K562 (cell line): Measurements from ENCODE around the gene WNT11. TPM values are rescaled to one million over a fixed set of nuclear protein-coding genes. Genes with fewer than 3 reads are reported as not detected.

ENCODE experiments used
- BHLHE40 ChIP-seq: IDR thresholded peaks from 2 replicates; pipeline ENCODE4 v1.6.1; 2011; ENCODE audit warnings: low read length, improper control_type of control experiment
- CXXC5 ChIP-seq: fragments of 250-450 bp; sonication (Bioruptor Pico); IDR thresholded peaks from 2 replicates; pipeline ENCODE4 v1.8.0; 2022; ENCODE audit warnings: inconsistent platforms, mild to moderate bottlenecking, moderate library complexity
- FIP1L1 ChIP-seq: fragments of 200-400 bp; formaldehyde crosslinking; IDR thresholded peaks from 2 replicates; pipeline ENCODE4 v1.6.1; 2018; ENCODE audit warnings: mild to moderate bottlenecking, low read depth, low read length; ENCODE audit not compliant: poor library complexity, severe bottlenecking
- KDM2B ChIP-seq: fragments of 250-450 bp; sonication (Bioruptor Pico); IDR thresholded peaks from 2 replicates; pipeline ENCODE4 v1.8.0; 2021; ENCODE audit warnings: mild to moderate bottlenecking, moderate library complexity
- MIER1 ChIP-seq: fragments of 450-650 bp; IDR thresholded peaks from 2 replicates; pipeline ENCODE4 v1.6.1; 2016; ENCODE audit warnings: antibody characterized with exemption, mild to moderate bottlenecking, low read depth
- TCF7 ChIP-seq: sonication (generic); IDR thresholded peaks from 2 replicates; pipeline ENCODE4 v1.6.1; 2016; ENCODE audit warnings: antibody characterized with exemption, borderline replicate concordance
- ZBTB17 ChIP-seq: fragments of 450-650 bp; formaldehyde crosslinking; IDR thresholded peaks from 2 replicates; pipeline ENCODE4 v1.4.0; 2020; ENCODE audit warnings: mild to moderate bottlenecking
- ZNF197 ChIP-seq: fragments of 200-800 bp; sonication (Bioruptor generic); IDR thresholded peaks from 2 replicates; pipeline ENCODE4 v1.6.1; 2016; ENCODE audit warnings: low read depth, missing genetic modification characterization, missing compliant biosample characterization
- ZNF3 ChIP-seq: fragments of 250-450 bp; sonication (Bioruptor Pico); IDR thresholded peaks from 2 replicates; pipeline ENCODE4 v1.5.0; 2021; ENCODE audit warnings: mild to moderate bottlenecking, moderate library complexity
- ZNF57 ChIP-seq: fragments of 450-650 bp; formaldehyde crosslinking; IDR thresholded peaks from 2 replicates; pipeline ENCODE4 v1.4.0; 2020; ENCODE audit warnings: mild to moderate bottlenecking, moderate library complexity
- ZNF76 ChIP-seq: fragments of 250-450 bp; sonication (Bioruptor Pico); IDR thresholded peaks from 2 replicates; pipeline ENCODE4 v1.4.0; 2020; ENCODE audit warnings: mild to moderate bottlenecking, moderate library complexity, borderline replicate concordance
- polyA plus RNA-seq, 8 experiments: library from polyadenylated mRNA; depleted of rRNA in 4 of 8; stranded (reverse) in 5 of 8; unstranded in 3 of 8; fragments of >200 nt; fragmentation: Nextera tagmentation in 2 of 8; fragmentation: Illumina TruSeq in 1 of 8; extraction: Ambion mirVana in 2 of 8; extraction: Trizol in 1 of 8; gene quantifications; 2 replicates each; pipeline versions ENCODE4 v1.2.1 to v1.2.3, GENCODE V29; 2011 to 2014; ENCODE audit warnings: inconsistent platforms in 1 of 8, missing spikeins in 1 of 8
- total RNA-seq, 7 experiments: library from RNA; depleted of rRNA in 6 of 7; stranded (reverse); fragments of >200 nt in 6 of 7; fragmentation: Illumina TruSeq in 2 of 7; extraction: Trizol in 2 of 7; gene quantifications; 2 replicates each; pipeline versions ENCODE4 v1.2.1 to v1.2.3, GENCODE V29; 2011 to 2021; ENCODE audit warnings: low replicate concordance in 1 of 7
- TF ChIP-seq, protein P1 (sequence below): fragments of 450-650 bp; IDR thresholded peaks from 2 replicates; pipeline ENCODE4 v1.7.0; 2016; ENCODE audit warnings: borderline replicate concordance
- TF ChIP-seq, protein P2 (sequence below): sonication (generic); formaldehyde crosslinking; IDR thresholded peaks from 2 replicates; pipeline ENCODE4 v1.8.0; 2022; ENCODE audit warnings: mild to moderate bottlenecking, low read depth, missing genetic modification reagents
- TF ChIP-seq, protein P3 (sequence below): fragments of 450-650 bp; IDR thresholded peaks from 2 replicates; pipeline ENCODE4 v1.6.1; 2016; ENCODE audit warnings: antibody characterized with exemption
- TF ChIP-seq, protein P4 (sequence below): fragments of 250-450 bp; sonication (Bioruptor Pico); IDR thresholded peaks from 2 replicates; pipeline ENCODE4 v1.4.0; 2020

Gene WNT11
- total and polyA plus RNA-seq, 9 of the 15 experiments (the other 6 are each of a cell fraction or from before 2014, with no cell fraction given) = 0.03 to 0.20 (median 0.09) TPM; not detected in 4

DNA sequence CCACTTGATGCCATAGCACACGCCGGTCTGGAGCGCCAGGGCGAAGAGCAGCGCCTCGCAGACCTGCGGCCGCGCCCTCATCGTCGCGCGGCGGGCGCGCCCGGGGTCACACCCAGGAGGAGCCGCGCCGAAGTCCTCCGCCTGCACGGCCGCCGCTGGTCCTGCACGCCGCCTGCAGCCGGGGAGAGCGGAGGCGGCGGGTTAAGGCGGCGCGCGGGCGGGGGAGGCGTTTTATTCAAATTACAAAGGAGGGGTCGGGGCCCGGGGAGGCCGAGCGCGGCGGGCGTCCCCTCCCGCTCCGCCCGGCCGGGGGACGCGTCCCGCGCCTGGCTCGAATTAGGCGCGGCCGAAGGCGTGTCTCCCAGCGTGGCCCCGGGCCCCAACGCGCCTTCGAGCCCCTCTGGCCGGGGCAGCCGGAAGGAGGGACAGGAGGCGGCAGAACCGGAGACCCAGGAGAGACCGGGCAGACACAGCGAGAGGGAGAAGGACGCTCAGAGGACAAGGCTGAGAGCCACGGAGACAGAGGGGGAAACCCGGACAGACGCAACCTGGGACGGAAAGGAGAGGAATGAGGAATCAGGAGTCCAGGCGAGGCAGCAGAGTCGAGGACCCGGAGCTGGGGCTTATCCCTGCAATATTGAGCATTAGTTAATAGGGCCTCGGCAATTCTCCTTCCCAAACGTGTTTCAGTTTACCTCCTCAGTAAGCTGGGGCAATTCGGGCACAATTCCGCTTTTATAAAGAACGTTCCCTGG, at the start of gene WNT11 (continued):
- TF ChIP-seq, protein P1, sequence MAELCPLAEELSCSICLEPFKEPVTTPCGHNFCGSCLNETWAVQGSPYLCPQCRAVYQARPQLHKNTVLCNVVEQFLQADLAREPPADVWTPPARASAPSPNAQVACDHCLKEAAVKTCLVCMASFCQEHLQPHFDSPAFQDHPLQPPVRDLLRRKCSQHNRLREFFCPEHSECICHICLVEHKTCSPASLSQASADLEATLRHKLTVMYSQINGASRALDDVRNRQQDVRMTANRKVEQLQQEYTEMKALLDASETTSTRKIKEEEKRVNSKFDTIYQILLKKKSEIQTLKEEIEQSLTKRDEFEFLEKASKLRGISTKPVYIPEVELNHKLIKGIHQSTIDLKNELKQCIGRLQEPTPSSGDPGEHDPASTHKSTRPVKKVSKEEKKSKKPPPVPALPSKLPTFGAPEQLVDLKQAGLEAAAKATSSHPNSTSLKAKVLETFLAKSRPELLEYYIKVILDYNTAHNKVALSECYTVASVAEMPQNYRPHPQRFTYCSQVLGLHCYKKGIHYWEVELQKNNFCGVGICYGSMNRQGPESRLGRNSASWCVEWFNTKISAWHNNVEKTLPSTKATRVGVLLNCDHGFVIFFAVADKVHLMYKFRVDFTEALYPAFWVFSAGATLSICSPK = no peak
- TF ChIP-seq, protein P2, sequence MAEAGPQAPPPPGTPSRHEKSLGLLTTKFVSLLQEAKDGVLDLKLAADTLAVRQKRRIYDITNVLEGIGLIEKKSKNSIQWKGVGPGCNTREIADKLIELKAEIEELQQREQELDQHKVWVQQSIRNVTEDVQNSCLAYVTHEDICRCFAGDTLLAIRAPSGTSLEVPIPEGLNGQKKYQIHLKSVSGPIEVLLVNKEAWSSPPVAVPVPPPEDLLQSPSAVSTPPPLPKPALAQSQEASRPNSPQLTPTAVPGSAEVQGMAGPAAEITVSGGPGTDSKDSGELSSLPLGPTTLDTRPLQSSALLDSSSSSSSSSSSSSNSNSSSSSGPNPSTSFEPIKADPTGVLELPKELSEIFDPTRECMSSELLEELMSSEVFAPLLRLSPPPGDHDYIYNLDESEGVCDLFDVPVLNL (CRISPR knock-in tag) = no peak
- TF ChIP-seq ZNF197 (no peak), ZBTB17 (CRISPR knock-in tag) (no peak), FIP1L1 (no peak), BHLHE40 (peak; percentile 26; the same call in 1 of the 2 replicates), KDM2B (CRISPR knock-in tag) (peak; percentile 58; the same call in 1 of the 2 replicates), ZNF57 (CRISPR knock-in tag) (no peak), TCF7 (no peak), ZNF76 (CRISPR knock-in tag) (no peak), ZNF3 (CRISPR knock-in tag) (no peak), MIER1 (no peak), CXXC5 (CRISPR knock-in tag) (peak; percentile 83)
- TF ChIP-seq, protein P3, sequence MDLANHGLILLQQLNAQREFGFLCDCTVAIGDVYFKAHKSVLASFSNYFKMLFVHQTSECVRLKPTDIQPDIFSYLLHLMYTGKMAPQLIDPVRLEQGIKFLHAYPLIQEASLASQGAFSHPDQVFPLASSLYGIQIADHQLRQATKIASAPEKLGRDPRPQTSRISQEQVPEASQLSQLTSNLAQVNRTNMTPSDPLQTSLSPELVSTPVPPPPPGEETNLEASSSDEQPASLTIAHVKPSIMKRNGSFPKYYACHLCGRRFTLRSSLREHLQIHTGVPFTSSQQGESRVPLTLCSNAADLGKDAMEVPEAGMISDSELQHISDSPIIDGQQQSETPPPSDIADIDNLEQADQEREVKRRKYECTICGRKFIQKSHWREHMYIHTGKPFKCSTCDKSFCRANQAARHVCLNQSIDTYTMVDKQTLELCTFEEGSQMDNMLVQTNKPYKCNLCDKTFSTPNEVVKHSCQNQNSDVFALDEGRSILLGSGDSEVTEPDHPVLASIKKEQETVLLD = 0 out of 2 replicates have a peak, but pooled peaks have one; percentile 3
- TF ChIP-seq, protein P4, sequence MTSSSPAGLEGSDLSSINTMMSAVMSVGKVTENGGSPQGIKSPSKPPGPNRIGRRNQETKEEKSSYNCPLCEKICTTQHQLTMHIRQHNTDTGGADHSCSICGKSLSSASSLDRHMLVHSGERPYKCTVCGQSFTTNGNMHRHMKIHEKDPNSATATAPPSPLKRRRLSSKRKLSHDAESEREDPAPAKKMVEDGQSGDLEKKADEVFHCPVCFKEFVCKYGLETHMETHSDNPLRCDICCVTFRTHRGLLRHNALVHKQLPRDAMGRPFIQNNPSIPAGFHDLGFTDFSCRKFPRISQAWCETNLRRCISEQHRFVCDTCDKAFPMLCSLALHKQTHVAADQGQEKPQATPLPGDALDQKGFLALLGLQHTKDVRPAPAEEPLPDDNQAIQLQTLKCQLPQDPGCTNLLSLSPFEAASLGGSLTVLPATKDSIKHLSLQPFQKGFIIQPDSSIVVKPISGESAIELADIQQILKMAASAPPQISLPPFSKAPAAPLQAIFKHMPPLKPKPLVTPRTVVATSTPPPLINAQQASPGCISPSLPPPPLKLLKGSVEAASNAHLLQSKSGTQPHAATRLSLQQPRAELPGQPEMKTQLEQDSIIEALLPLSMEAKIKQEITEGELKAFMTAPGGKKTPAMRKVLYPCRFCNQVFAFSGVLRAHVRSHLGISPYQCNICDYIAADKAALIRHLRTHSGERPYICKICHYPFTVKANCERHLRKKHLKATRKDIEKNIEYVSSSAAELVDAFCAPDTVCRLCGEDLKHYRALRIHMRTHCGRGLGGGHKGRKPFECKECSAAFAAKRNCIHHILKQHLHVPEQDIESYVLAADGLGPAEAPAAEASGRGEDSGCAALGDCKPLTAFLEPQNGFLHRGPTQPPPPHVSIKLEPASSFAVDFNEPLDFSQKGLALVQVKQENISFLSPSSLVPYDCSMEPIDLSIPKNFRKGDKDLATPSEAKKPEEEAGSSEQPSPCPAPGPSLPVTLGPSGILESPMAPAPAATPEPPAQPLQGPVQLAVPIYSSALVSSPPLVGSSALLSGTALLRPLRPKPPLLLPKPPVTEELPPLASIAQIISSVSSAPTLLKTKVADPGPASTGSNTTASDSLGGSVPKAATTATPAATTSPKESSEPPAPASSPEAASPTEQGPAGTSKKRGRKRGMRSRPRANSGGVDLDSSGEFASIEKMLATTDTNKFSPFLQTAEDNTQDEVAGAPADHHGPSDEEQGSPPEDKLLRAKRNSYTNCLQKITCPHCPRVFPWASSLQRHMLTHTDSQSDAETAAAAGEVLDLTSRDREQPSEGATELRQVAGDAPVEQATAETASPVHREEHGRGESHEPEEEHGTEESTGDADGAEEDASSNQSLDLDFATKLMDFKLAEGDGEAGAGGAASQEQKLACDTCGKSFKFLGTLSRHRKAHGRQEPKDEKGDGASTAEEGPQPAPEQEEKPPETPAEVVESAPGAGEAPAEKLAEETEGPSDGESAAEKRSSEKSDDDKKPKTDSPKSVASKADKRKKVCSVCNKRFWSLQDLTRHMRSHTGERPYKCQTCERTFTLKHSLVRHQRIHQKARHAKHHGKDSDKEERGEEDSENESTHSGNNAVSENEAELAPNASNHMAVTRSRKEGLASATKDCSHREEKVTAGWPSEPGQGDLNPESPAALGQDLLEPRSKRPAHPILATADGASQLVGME (CRISPR knock-in tag) = no peak
